DMS153 treated with DMSO at 0.1 percent for 48 hours (cell line): ENCODE measurements around the gene DSP.

Source experiments
- DNase-seq: peaks from one replicate; lab custom pipeline; 2025; ENCODE audit not compliant: unreplicated experiment; lab: John Stamatoyannopoulos, UW

The DSP gene

GRCh38 chr6:7590918-7591302 is 49.4 kb downstream of the DSP start:
- DNase-seq: no peak

- DNase-seq: no peak
These were observed 50.3 kb downstream of the DSP start for GRCh38 chr6:7591770-7592169.

- no peak for DNase-seq
These were observed 51.8 kb downstream of the DSP start for GRCh38 chr6:7593229-7593628.

- DNase-seq: no peak
These were observed 53.2 kb downstream of the DSP start for GRCh38 chr6:7594579-7595125.

GRCh38 chr6:7604003-7604402 is 62.5 kb downstream of the DSP start:
- no peak for DNase-seq

- DNase-seq: no peak
These were observed 63.0 kb downstream of the DSP start for GRCh38 chr6:7604506-7604905.

- DNase-seq: peak; percentile 8
These were observed 74.3 kb downstream of the DSP start for GRCh38 chr6:7615611-7616383.

- DNase-seq: no peak
These were observed 76.6 kb downstream of the DSP start for GRCh38 chr6:7617801-7618764.

- no peak for DNase-seq
These were observed 80.3 kb downstream of the DSP start for GRCh38 chr6:7621761-7622160.

GRCh38 chr6:7624796-7625710 is 83.6 kb downstream of the DSP start:
- no peak for DNase-seq

GRCh38 chr6:7628479-7628878 is 87.0 kb downstream of the DSP start:
- DNase-seq: no peak

GRCh38 chr6:7628909-7629308 is 87.4 kb downstream of the DSP start:
- no peak for DNase-seq

GRCh38 chr6:7629321-7629720 is 87.8 kb downstream of the DSP start:
- DNase-seq: no peak

- DNase-seq: no peak
These were observed 89.3 kb downstream of the DSP start for GRCh38 chr6:7630792-7631191.

- no peak for DNase-seq
These were observed 90.0 kb downstream of the DSP start for GRCh38 chr6:7631466-7631865.

GRCh38 chr6:7632501-7633290 is 91.2 kb downstream of the DSP start:
- no peak for DNase-seq

- DNase-seq: no peak
These were observed 91.9 kb downstream of the DSP start for GRCh38 chr6:7633361-7633760.

GRCh38 chr6:7636151-7636550 is 94.7 kb downstream of the DSP start:
- no peak for DNase-seq
